H1 (cell line): ENCODE results near the gene PLPP4. TPM values are rescaled to one million over a fixed set of nuclear protein-coding genes. Genes with fewer than 3 reads are reported as not detected.

Experiments
- CTCF ChIA-PET: fragments of 300-600 bp; sonication (Branson Sonifier 250); formaldehyde crosslinking; loops from one replicate; lab custom pipeline; 2021; ENCODE audit not compliant: partially characterized antibody; lab: Charles Lee
- POLR2A ChIA-PET: fragments of 300-600 bp; sonication (Branson Sonifier 250); formaldehyde crosslinking; loops from one replicate; lab custom pipeline; 2021; ENCODE audit warnings: inconsistent platforms; ENCODE audit not compliant: partially characterized antibody; lab: Charles Lee
- DNase-seq, 2 experiments: peaks; one replicate each; pipeline versions ENCODE4 v3.0.0 to v3.0.0-alpha.2; 2010 to 2022; ENCODE audit warnings: low spot score in 2 of 2, low read depth in 1 of 2, mixed read lengths in 1 of 2
- FAIRE-seq: peaks from 2 replicates; lab custom pipeline; 2011; peaks lifted over from hg19 to GRCh38; lab: Jason Lieb, UNC
- H2AFZ ChIP-seq: 2 replicates; pipeline ENCODE4 v1.8.1; 2012; ENCODE audit warnings: low read length, inconsistent platforms
- H2AK5ac ChIP-seq: 2 replicates; pipeline ENCODE4 v1.6.1; 2013; ENCODE audit warnings: low read depth, low read length
- H2BK120ac ChIP-seq: replicated peaks from 2 replicates; pipeline ENCODE3; 2013; ENCODE audit warnings: low read depth, low read length, inconsistent platforms
- H2BK12ac ChIP-seq: 2 replicates; pipeline ENCODE4 v1.6.1; 2013; ENCODE audit warnings: low read depth, low read length
- H2BK15ac ChIP-seq: 2 replicates; pipeline ENCODE4 v1.6.1; 2013; ENCODE audit warnings: low read length
- H2BK20ac ChIP-seq: 2 replicates; pipeline ENCODE4 v1.6.1; 2013; ENCODE audit warnings: low read length
- H2BK5ac ChIP-seq: 2 replicates; pipeline ENCODE4 v1.6.1; 2013; ENCODE audit warnings: low read depth, low read length
- H3K14ac ChIP-seq: 2 replicates; pipeline ENCODE4 v1.6.1; 2013; ENCODE audit warnings: inconsistent platforms; ENCODE audit not compliant: insufficient read length
- H3K18ac ChIP-seq: 2 replicates; pipeline ENCODE4 v1.6.1; 2013; ENCODE audit warnings: low read length; ENCODE audit errors: extremely low read depth
- H3K23ac ChIP-seq: 2 replicates; pipeline ENCODE4 v1.6.1; 2013; ENCODE audit warnings: inconsistent platforms; ENCODE audit not compliant: insufficient read length
- H3K23me2 ChIP-seq: 2 replicates; pipeline ENCODE4 v1.6.1; 2013; ENCODE audit warnings: low read depth, low read length
- H3K27ac ChIP-seq: 2 replicates; pipeline ENCODE4 v1.6.1; 2011; ENCODE audit warnings: low read depth, low read length, inconsistent platforms
- H3K27me3 ChIP-seq, 4 experiments: replicated peaks in 1 of 4; 1 replicate in 1 of 4; 2 replicates in 3 of 4; pipeline versions ENCODE4 v1.6.1 to v1.8.1; 2011 to 2013; ENCODE audit warnings: low read length in 3 of 4, mild to moderate bottlenecking in 3 of 4, inconsistent platforms in 2 of 4, mixed read lengths in 2 of 4, moderate library complexity in 1 of 4; ENCODE audit not compliant: control insufficient read depth in 3 of 4, insufficient read depth in 3 of 4; ENCODE audit errors: extremely low read depth in 1 of 4
- H3K36me3 ChIP-seq, 4 experiments: 2 replicates each; pipeline versions ENCODE4 v1.6.1 to v1.8.1; 2011 to 2013; ENCODE audit warnings: mild to moderate bottlenecking in 4 of 4, low read length in 3 of 4, moderate library complexity in 2 of 4, control low read depth in 1 of 4, inconsistent platforms in 1 of 4; ENCODE audit not compliant: insufficient read depth in 4 of 4, control insufficient read depth in 2 of 4
- H3K4ac ChIP-seq: replicated peaks from 2 replicates; pipeline ENCODE3; 2013; ENCODE audit warnings: low read length, low read depth, mixed read lengths, inconsistent platforms; ENCODE audit not compliant: insufficient read length
- H3K4me1 ChIP-seq, 4 experiments: replicated peaks in 1 of 4; 1 replicate in 1 of 4; 2 replicates in 3 of 4; pipeline versions ENCODE4 v1.6.1 to v1.8.1; 2011 to 2013; ENCODE audit warnings: low read length in 3 of 4, inconsistent platforms in 2 of 4, mixed read lengths in 1 of 4; ENCODE audit not compliant: insufficient read depth in 4 of 4, control insufficient read depth in 3 of 4
- H3K4me2 ChIP-seq, 2 experiments: 2 replicates each; pipeline versions ENCODE4 v1.6.1 to v1.8.1; 2011 to 2013; ENCODE audit warnings: low read depth in 2 of 2, low read length in 2 of 2, control low read depth in 1 of 2, inconsistent platforms in 1 of 2, mild to moderate bottlenecking in 1 of 2; ENCODE audit not compliant: insufficient read depth in 1 of 2
- H3K4me3 ChIP-seq, 4 experiments: fragments of 200-600, 300-600 bp in 1 of 4; sonication (generic), shearing (Covaris generic), sonication (Bioruptor Twin) in 1 of 4; 2 replicates each; pipeline versions ENCODE4 v1.5.1 to v1.8.1; 2011 to 2016; ENCODE audit warnings: low read length in 4 of 4, low read depth in 3 of 4, control low read depth in 2 of 4, inconsistent platforms in 2 of 4, mild to moderate bottlenecking in 2 of 4, mixed read lengths in 1 of 4, moderate library complexity in 1 of 4; ENCODE audit not compliant: insufficient read depth in 2 of 4; ENCODE audit errors: extremely low read depth in 1 of 4
- H3K56ac ChIP-seq: replicated peaks from 2 replicates; pipeline ENCODE3; 2013; ENCODE audit warnings: low read depth, mild to moderate bottlenecking, mixed read lengths, low read length, inconsistent platforms; ENCODE audit not compliant: insufficient read length
- H3K79me1 ChIP-seq: 2 replicates; pipeline ENCODE4 v1.6.1; 2013; ENCODE audit warnings: low read depth, low read length, control low read depth
- H3K79me2 ChIP-seq, 2 experiments: 2 replicates each; pipeline versions ENCODE4 v1.6.1 to v1.8.1; 2012 to 2013; ENCODE audit warnings: low read length in 2 of 2, mild to moderate bottlenecking in 2 of 2, inconsistent platforms in 1 of 2; ENCODE audit not compliant: insufficient read depth in 2 of 2, control insufficient read depth in 1 of 2
- H3K9ac ChIP-seq, 4 experiments: replicated peaks in 1 of 4; 1 replicate in 1 of 4; 2 replicates in 3 of 4; pipeline versions ENCODE4 v1.6.1 to v1.8.1; 2011 to 2013; ENCODE audit warnings: low read depth in 3 of 4, low read length in 3 of 4, control low read depth in 2 of 4, mild to moderate bottlenecking in 2 of 4, moderate library complexity in 2 of 4, inconsistent platforms in 1 of 4; ENCODE audit errors: extremely low read depth in 1 of 4
- H3K9me3 ChIP-seq, 2 experiments: 2 replicates each; pipeline versions ENCODE4 v1.6.1 to v1.8.1; 2012 to 2013; ENCODE audit warnings: mild to moderate bottlenecking in 2 of 2, moderate library complexity in 2 of 2, control low read depth in 1 of 2, inconsistent platforms in 1 of 2, low read depth in 1 of 2, low read length in 1 of 2, mixed read lengths in 1 of 2; ENCODE audit not compliant: insufficient read depth in 2 of 2
- H4K20me1 ChIP-seq, 2 experiments: replicated peaks in 1 of 2; 2 replicates each; pipeline versions ENCODE3 to v1.8.1; 2011 to 2013; ENCODE audit warnings: inconsistent platforms in 2 of 2, low read length in 2 of 2, mild to moderate bottlenecking in 1 of 2; ENCODE audit not compliant: insufficient read depth in 2 of 2, control insufficient read depth in 1 of 2
- H4K5ac ChIP-seq: 2 replicates; pipeline ENCODE4 v1.6.1; 2013; ENCODE audit warnings: low read length, low read depth, mixed read lengths, inconsistent platforms; ENCODE audit not compliant: insufficient read length
- H4K8ac ChIP-seq: 2 replicates; pipeline ENCODE4 v1.8.0; 2013; ENCODE audit warnings: mild to moderate bottlenecking, moderate library complexity, low read length, inconsistent platforms; ENCODE audit not compliant: insufficient read depth; ENCODE audit errors: extremely low read depth
- H4K91ac ChIP-seq: replicated peaks from 2 replicates; pipeline ENCODE3; 2013; ENCODE audit warnings: low read length, mixed read lengths, inconsistent platforms; ENCODE audit not compliant: insufficient read length
- HDAC2 ChIP-seq, 2 experiments: fragments of 300-600 bp in 1 of 2; sonication (generic) in 1 of 2; IDR thresholded peaks; 2 replicates each; pipeline ENCODE4 v1.6.1; 2011 to 2012; ENCODE audit warnings: low read depth in 2 of 2, low read length in 2 of 2, mild to moderate bottlenecking in 2 of 2, moderate library complexity in 2 of 2, borderline replicate concordance in 1 of 2, inconsistent platforms in 1 of 2
- KDM1A ChIP-seq: fragments of 200-600, 300-600 bp; sonication (generic); IDR thresholded peaks from 2 replicates; pipeline ENCODE4 v1.7.1; 2016; ENCODE audit warnings: mild to moderate bottlenecking, low read length, borderline replicate concordance
- POLR2AphosphoS5 ChIP-seq: IDR thresholded peaks from 2 replicates; pipeline ENCODE4 v1.6.1; 2011; ENCODE audit warnings: low read depth, low read length
- SIX5 ChIP-seq: IDR thresholded peaks from 2 replicates; pipeline ENCODE4 v1.6.1; 2011; ENCODE audit warnings: mild to moderate bottlenecking, low read depth, low read length
- TBP ChIP-seq: IDR thresholded peaks from 2 replicates; pipeline ENCODE4 v1.6.1; 2011; ENCODE audit warnings: low read depth, low read length, improper control_type of control experiment
- USF2 ChIP-seq: IDR thresholded peaks from 2 replicates; pipeline ENCODE4 v1.6.1; 2011; ENCODE audit warnings: low read length, improper control_type of control experiment
- WGBS, 2 experiments: shearing (Covaris generic) in 1 of 2; methylation state at CpG; one replicate each; pipeline versions ENCODE4 v1.1.6 to v1.1.7; 2013 to 2015; ENCODE audit warnings: low lambda C conversion rate in 2 of 2, mixed read lengths in 2 of 2, inconsistent platforms in 1 of 2, low coverage in 1 of 2, missing lambda C conversion rate in 1 of 2; ENCODE audit not compliant: insufficient replicate concordance in 2 of 2, insufficient coverage in 1 of 2, insufficient read length in 1 of 2; ENCODE audit errors: extremely low coverage in 1 of 2, missing lambda C conversion rate in 1 of 2; 5-methylcytosine and 5-hydroxymethylcytosine counted together
- polyA plus RNA-seq, 7 experiments: library from polyadenylated mRNA; depleted of rRNA in 3 of 7; stranded (reverse) in 5 of 7; unstranded in 2 of 7; fragments of >200 nt in 5 of 7; fragments of 200-250 nt in 2 of 7; gene quantifications; 1 replicate in 5 of 7; 2 replicates in 1 of 7; 4 replicates in 1 of 7; pipeline versions ENCODE4 v1.2.1 to v1.2.3, GENCODE V29; 2011 to 2013; ENCODE audit warnings: missing spikeins in 2 of 7, mixed read lengths in 2 of 7
- total RNA-seq: library from RNA; stranded (reverse); fragmentation: NEBNext Ultra II Directional; extraction: Animal tissue kit (Norgen Biotek cat#: 25700); gene quantifications from 2 replicates; pipeline ENCODE4 v1.2.1, GENCODE V29; 2021

Gene PLPP4
- total and polyA plus RNA-seq, 2 of the 8 experiments (the other 6 are each of a cell fraction or from before 2014, with no cell fraction given) = 0.30 TPM; not detected in 1

GRCh38 chr10:120422457-120422856, 34.6 kb upstream of the PLPP4 start:
- no peak overlapping the region for H4K5ac ChIP-seq
- no peak overlapping the region for H4K91ac ChIP-seq
- peak in 1 of 2 experiments; percentile 13 for DNase-seq
- no peak overlapping the region for H2BK120ac ChIP-seq
- TF ChIP-seq USF2 (no peak), TBP (no peak), POLR2AphosphoS5 (no peak), HDAC2 (IDR thresholded peaks at IDR 0.05; ENCODE audit: borderline replicate concordance in 1 of 2, low read depth in 2 of 2, low read length in 2 of 2) (no peak), KDM1A (no peak), SIX5 (no peak)
- H3K79me2 ChIP-seq = no peaks in the 10 kb centered on the region
- H3K9ac ChIP-seq = no peak overlapping the region
- H2AK5ac ChIP-seq = no peak overlapping the region
- no peak overlapping the region for H3K18ac ChIP-seq
- H4K20me1 ChIP-seq = no peaks in the 10 kb centered on the region
- H3K23me2 ChIP-seq = no peaks in the 10 kb centered on the region
- H3K36me3 ChIP-seq = no peaks in the 10 kb centered on the region
- ChIA-PET CTCF (interaction anchor here (0.6 to 3.9 kb wide), 43 partner anchors 9 to 490 kb away, joined by 3 to 37 read pairs (median 4); no protein-coding TSS in a partner anchor), POLR2A (no interaction called here)
- no peaks in the 10 kb centered on the region for H3K79me1 ChIP-seq
- H3K56ac ChIP-seq = no peak overlapping the region
- H3K14ac ChIP-seq = no peak overlapping the region
- H2BK5ac ChIP-seq = no peak overlapping the region
- H2BK12ac ChIP-seq = no peak overlapping the region
- H3K27me3 ChIP-seq = no peaks in the 10 kb centered on the region
- no peaks in the 10 kb centered on the region for H3K4me1 ChIP-seq
- WGBS, 2 experiments = 88% methylated on average over 7 of the region's 7 CpGs; no CpG with 5 or more reads in 1 of the 2 experiments
- no peak overlapping the region for H4K8ac ChIP-seq
- no peak overlapping the region for H3K4me2 ChIP-seq
- H3K9me3 ChIP-seq = no peaks in the 10 kb centered on the region
- no peak overlapping the region for H2BK20ac ChIP-seq
- no peak overlapping the region for H3K4ac ChIP-seq
- H2AFZ ChIP-seq = no peak overlapping the region
- H3K23ac ChIP-seq = no peak overlapping the region
- no peak overlapping the region; the same call in 1 of the 2 replicates for H2BK15ac ChIP-seq
- FAIRE-seq = no peak
- H3K4me3 ChIP-seq = no peak overlapping the region
- no peak overlapping the region for H3K27ac ChIP-seq
